ENCODE measurements around the gene ANKRD24.

The ANKRD24 gene

GRCh38 chr19:4161415-4162077 is 20.9 kb upstream of the ANKRD24 start:
- no peak for ATAC-seq
- TF ChIP-seq CREB5 (CRISPR knock-in tag; IDR thresholded peaks at IDR 0.05; ENCODE audit: low read depth) (no peak), TOX (CRISPR knock-in tag; IDR thresholded peaks at IDR 0.05; ENCODE audit: borderline replicate concordance) (no peak), ZFP3 (CRISPR knock-in tag; IDR thresholded peaks at IDR 0.05) (no peak), CSRNP3 (CRISPR knock-in tag; IDR thresholded peaks at IDR 0.05) (no peak), ISL1 (CRISPR knock-in tag; IDR thresholded peaks at IDR 0.05) (no peak), GLIS3 (CRISPR knock-in tag; IDR thresholded peaks at IDR 0.05) (no peak)

GRCh38 chr19:4164262-4164661 is 18.2 kb upstream of the ANKRD24 start:
- ATAC-seq: no peak
- no peak for TF ChIP-seq ESRRG (CRISPR knock-in tag; IDR thresholded peaks at IDR 0.05)
- no peak for TF ChIP-seq TOX (CRISPR knock-in tag; IDR thresholded peaks at IDR 0.05; ENCODE audit: borderline replicate concordance)
- no peak for TF ChIP-seq ZFP3 (CRISPR knock-in tag; IDR thresholded peaks at IDR 0.05)
- TF ChIP-seq ZNF565 (CRISPR knock-in tag; conservative IDR thresholded peaks at IDR 0.05; ENCODE audit: low read depth): no peak
- TF ChIP-seq ZFP30 (CRISPR knock-in tag; IDR thresholded peaks at IDR 0.05): no peak
- TF ChIP-seq CSRNP3 (CRISPR knock-in tag; IDR thresholded peaks at IDR 0.05): no peak
- TF ChIP-seq ZNF8 (CRISPR knock-in tag; IDR thresholded peaks at IDR 0.05): no peak
- no peak for TF ChIP-seq SNAI2 (CRISPR knock-in tag; IDR thresholded peaks at IDR 0.05)
- no peak for TF ChIP-seq ISL1 (CRISPR knock-in tag; IDR thresholded peaks at IDR 0.05)
- no peak for TF ChIP-seq BACH2 (CRISPR knock-in tag; IDR thresholded peaks at IDR 0.05; ENCODE audit: borderline replicate concordance)
- no peak for TF ChIP-seq POU6F1 (CRISPR knock-in tag; IDR thresholded peaks at IDR 0.05; ENCODE audit: borderline replicate concordance, low read depth)
- TF ChIP-seq ZNF70 (CRISPR knock-in tag; IDR thresholded peaks at IDR 0.05): no peak
- no peak for TF ChIP-seq ZC3H10 (CRISPR knock-in tag; IDR thresholded peaks at IDR 0.05)

GRCh38 chr19:4171676-4172075 is 10.8 kb upstream of the ANKRD24 start:
- ATAC-seq: no peak
- TF ChIP-seq ZC3H10 (CRISPR knock-in tag; IDR thresholded peaks at IDR 0.05) (no peak), TSHZ2 (CRISPR knock-in tag; IDR thresholded peaks at IDR 0.05) (no peak), SNAI2 (CRISPR knock-in tag; IDR thresholded peaks at IDR 0.05) (no peak), ISL1 (CRISPR knock-in tag; IDR thresholded peaks at IDR 0.05) (no peak), PPARA (CRISPR knock-in tag; IDR thresholded peaks at IDR 0.05; ENCODE audit: borderline replicate concordance) (no peak), GLIS3 (CRISPR knock-in tag; IDR thresholded peaks at IDR 0.05) (no peak), CSRNP3 (CRISPR knock-in tag; IDR thresholded peaks at IDR 0.05) (no peak), ZFP3 (CRISPR knock-in tag; IDR thresholded peaks at IDR 0.05) (no peak), CREB5 (CRISPR knock-in tag; IDR thresholded peaks at IDR 0.05; ENCODE audit: low read depth) (no peak), ESRRG (CRISPR knock-in tag; IDR thresholded peaks at IDR 0.05) (no peak), ZNF70 (CRISPR knock-in tag; IDR thresholded peaks at IDR 0.05) (no peak), RARB (CRISPR knock-in tag; IDR thresholded peaks at IDR 0.05) (no peak), TCF4 (CRISPR knock-in tag; IDR thresholded peaks at IDR 0.05; ENCODE audit: borderline replicate concordance) (no peak), ZNF8 (CRISPR knock-in tag; IDR thresholded peaks at IDR 0.05) (no peak), TOX (CRISPR knock-in tag; IDR thresholded peaks at IDR 0.05; ENCODE audit: borderline replicate concordance) (no peak), CSDC2 (CRISPR knock-in tag; IDR thresholded peaks at IDR 0.05) (no peak), ARNTL (CRISPR knock-in tag; IDR thresholded peaks at IDR 0.05; ENCODE audit: borderline replicate concordance, low read depth) (no peak), POU6F1 (CRISPR knock-in tag; IDR thresholded peaks at IDR 0.05; ENCODE audit: borderline replicate concordance, low read depth) (no peak), ZNF565 (CRISPR knock-in tag; conservative IDR thresholded peaks at IDR 0.05; ENCODE audit: low read depth) (no peak)

Measured in SK-N-SH treated with all-trans-retinoic acid at 6 μM for 48 hours (cell line).